ENCODE data around the gene DEPDC1.

DNA sequence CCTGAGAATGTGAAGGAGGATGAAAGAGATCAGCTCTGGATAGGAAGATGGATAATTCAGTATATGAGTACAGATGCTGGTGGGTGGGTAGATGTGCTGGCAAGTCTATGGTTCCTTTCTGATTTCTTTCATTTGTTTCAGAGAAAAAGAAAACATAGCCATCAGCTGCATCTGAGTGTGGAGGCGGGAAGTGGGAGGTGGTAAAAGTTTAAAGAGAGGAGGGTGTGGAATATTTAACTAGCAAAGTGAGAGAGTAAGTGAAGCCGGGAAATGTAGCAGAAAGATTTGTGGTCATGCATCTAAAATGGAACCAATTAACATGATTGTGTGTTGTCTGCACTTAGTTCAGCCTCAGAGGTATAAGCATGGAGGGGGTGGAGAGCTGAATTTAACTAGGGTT, 63.5 kb downstream of the DEPDC1 start:
- TF ChIP-seq, protein P1, sequence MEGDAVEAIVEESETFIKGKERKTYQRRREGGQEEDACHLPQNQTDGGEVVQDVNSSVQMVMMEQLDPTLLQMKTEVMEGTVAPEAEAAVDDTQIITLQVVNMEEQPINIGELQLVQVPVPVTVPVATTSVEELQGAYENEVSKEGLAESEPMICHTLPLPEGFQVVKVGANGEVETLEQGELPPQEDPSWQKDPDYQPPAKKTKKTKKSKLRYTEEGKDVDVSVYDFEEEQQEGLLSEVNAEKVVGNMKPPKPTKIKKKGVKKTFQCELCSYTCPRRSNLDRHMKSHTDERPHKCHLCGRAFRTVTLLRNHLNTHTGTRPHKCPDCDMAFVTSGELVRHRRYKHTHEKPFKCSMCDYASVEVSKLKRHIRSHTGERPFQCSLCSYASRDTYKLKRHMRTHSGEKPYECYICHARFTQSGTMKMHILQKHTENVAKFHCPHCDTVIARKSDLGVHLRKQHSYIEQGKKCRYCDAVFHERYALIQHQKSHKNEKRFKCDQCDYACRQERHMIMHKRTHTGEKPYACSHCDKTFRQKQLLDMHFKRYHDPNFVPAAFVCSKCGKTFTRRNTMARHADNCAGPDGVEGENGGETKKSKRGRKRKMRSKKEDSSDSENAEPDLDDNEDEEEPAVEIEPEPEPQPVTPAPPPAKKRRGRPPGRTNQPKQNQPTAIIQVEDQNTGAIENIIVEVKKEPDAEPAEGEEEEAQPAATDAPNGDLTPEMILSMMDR (IDR thresholded peaks at IDR 0.05), result no peak
- TF ChIP-seq POLR2A (IDR thresholded peaks at IDR 0.05), result no peak

All from heart left ventricle (tissue), 13 donors.